ENCODE measurements around the gene ZNF462. TPM values are rescaled to one million over a fixed set of nuclear protein-coding genes. Genes with fewer than 3 reads are reported as not detected.
A peak's percentile ranks its signal among the peaks of the same experiment; 100 is the strongest.

The ZNF462 gene
- total RNA-seq, 1 donor from 2014 or later = 103 TPM

- peaks cover 21% of the 10 kb centered on the region for H3K27me3 Mint-ChIP-seq
- peak overlapping the region; percentile 91 for H3K27ac Mint-ChIP-seq
- peak; percentile 39 for DNase-seq (ENCODE audit: low spot score, unreplicated experiment)
- no peaks in the 10 kb centered on the region for H3K9me3 Mint-ChIP-seq (ENCODE audit: low read depth)
- H3K4me1 Mint-ChIP-seq (ENCODE audit: low read depth) = peaks cover 29% of the 10 kb centered on the region
- no peak for TF ChIP-seq CTCF (IDR thresholded peaks at IDR 0.05; ENCODE audit: unreplicated experiment)
- peak overlapping the region; percentile 98 for H3K4me3 Mint-ChIP-seq (ENCODE audit: low read depth)
- no peaks in the 10 kb centered on the region for H3K36me3 Mint-ChIP-seq (ENCODE audit: insufficient read depth)
These were observed 2.8 kb upstream of the ZNF462 start for GRCh38 chr9:106859957-106860720.

DNA sequence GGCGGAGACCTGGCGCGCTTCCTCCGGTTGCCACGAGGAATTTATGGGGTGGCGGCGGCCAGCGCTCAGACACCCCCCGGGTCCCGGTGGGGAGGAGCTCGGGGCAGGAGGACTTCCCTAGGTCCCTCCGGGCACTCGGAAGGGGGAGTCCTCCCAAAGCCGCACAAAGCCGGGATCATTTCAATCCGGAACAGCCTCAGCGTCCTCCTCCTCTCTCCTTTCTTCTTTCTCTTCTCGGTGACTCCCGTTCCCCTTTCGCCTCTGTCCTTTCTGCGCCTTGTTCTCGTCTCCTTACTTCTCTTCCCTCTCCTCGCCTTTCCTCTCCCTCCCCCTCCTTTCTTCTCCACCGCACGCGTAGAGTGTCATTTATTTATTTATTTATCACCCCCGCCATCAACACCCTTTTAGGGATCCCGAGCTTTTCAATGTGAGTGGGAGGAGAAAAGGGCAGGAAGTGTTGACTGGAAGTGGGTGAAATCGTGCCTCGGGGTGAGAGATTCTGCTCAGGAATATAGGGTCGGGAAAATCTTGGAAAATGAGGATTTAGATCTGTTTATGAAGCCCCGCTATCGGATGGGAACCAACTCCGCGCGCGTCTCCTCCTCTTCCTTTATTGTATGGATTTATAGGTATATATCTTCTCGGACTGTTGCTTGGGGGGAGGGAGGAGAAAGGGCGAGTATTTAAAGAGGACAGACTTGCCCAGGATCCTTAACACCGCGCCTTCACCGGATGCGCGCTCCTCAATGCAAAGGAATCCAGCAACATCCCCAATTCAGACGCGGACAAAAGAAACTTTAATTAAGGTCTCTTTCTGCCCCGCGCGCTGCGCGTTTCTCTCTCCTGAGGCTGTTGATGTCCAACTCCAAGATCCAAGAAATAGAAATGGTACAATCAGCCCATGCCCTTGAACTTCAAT, 2.0 kb upstream of the ZNF462 start:
- Mint-ChIP-seq H3K27me3 (peaks cover 21% of the 10 kb centered on the region), H3K4me1 (ENCODE audit: low read depth) (peaks cover 35% of the 10 kb centered on the region), H3K27ac (peak overlapping the region; percentile 91), H3K36me3 (ENCODE audit: insufficient read depth) (no peaks in the 10 kb centered on the region), H3K9me3 (ENCODE audit: low read depth) (no peaks in the 10 kb centered on the region), H3K4me3 (ENCODE audit: low read depth) (peak overlapping the region; percentile 98)
- no peak for TF ChIP-seq CTCF (IDR thresholded peaks at IDR 0.05; ENCODE audit: unreplicated experiment)
- no peak for DNase-seq (ENCODE audit: low spot score, unreplicated experiment)

- no peak for DNase-seq (ENCODE audit: low spot score, unreplicated experiment)
- Mint-ChIP-seq H3K36me3 (ENCODE audit: insufficient read depth) (no peaks in the 10 kb centered on the region), H3K4me3 (ENCODE audit: low read depth) (peak overlapping the region; percentile 98), H3K27ac (peak overlapping the region; percentile 91), H3K27me3 (peaks cover 21% of the 10 kb centered on the region), H3K4me1 (ENCODE audit: low read depth) (peaks cover 38% of the 10 kb centered on the region), H3K9me3 (ENCODE audit: low read depth) (no peaks in the 10 kb centered on the region)
- peak; percentile 13 for TF ChIP-seq CTCF (IDR thresholded peaks at IDR 0.05; ENCODE audit: unreplicated experiment)
These were observed 1.3 kb upstream of the ZNF462 start for GRCh38 chr9:106861640-106862109.

DNA sequence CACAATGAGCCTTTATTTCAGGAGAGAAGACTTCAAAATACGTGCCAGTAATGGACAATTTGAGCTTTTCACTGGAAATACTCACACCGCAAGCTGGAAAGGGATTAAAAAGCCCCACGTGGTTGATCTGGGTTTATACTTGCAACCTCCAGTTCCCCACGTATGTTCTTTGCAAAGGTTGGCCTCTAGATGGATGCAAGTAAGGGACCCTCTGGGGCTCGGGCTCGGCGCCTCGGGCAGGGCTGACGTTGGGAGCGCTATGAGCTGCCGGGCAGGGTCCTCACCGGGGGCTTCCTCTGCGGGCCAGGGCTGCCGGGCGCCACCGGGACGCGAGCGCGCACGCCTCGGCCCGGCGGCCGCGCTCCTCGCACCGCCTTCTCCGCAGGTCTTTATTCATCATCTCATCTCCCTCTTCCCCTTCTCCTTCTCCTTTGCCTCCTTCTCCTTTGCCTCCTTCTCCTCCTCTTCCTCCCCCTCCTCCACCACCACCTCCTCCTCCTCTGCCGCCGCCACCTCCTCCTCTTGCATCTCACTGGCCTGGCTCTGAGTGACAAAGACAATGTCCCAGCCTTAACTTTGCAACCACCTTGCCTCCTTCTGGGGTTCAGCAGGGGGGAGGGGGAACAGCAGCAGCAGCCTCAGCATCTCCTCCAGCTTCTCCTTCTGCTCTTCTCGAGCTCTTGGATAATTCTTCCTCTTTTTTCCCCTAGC, 701 bp upstream of the ZNF462 start:
- H3K9me3 Mint-ChIP-seq (ENCODE audit: low read depth) = no peaks in the 10 kb centered on the region
- peaks cover 44% of the 10 kb centered on the region for H3K4me1 Mint-ChIP-seq (ENCODE audit: low read depth)
- peak overlapping the region; percentile 94 for H3K27ac Mint-ChIP-seq
- peak; percentile 56 for DNase-seq (ENCODE audit: low spot score, unreplicated experiment)
- no peaks in the 10 kb centered on the region for H3K36me3 Mint-ChIP-seq (ENCODE audit: insufficient read depth)
- H3K4me3 Mint-ChIP-seq (ENCODE audit: low read depth) = peak overlapping the region; percentile 98
- H3K27me3 Mint-ChIP-seq = peaks cover 21% of the 10 kb centered on the region
- TF ChIP-seq CTCF (IDR thresholded peaks at IDR 0.05; ENCODE audit: unreplicated experiment) = no peak

All from progenitor cell of endocrine pancreas (in vitro differentiated cells).